ENCODE results near the gene ALPP.
A peak's percentile ranks its signal among the peaks of the same experiment; 100 is the strongest.
"Not testable (repeated sequence)": the region's sequence is repeated elsewhere in the genome, so short reads cannot be mapped to it uniquely, and the experiment has no call there.

Gene ALPP

GRCh38 chr2:232362174-232362900, 16.2 kb upstream of the ALPP start:
- no peak for TF ChIP-seq CTCF (IDR thresholded peaks at IDR 0.05; ENCODE audit: insufficient read depth, low read depth, low read length, missing control alignments)
- H3K4me3 ChIP-seq (ENCODE audit: low read depth, low read length): no peak overlapping the region
- DNase-seq (ENCODE audit: low read depth): no peak

DNA sequence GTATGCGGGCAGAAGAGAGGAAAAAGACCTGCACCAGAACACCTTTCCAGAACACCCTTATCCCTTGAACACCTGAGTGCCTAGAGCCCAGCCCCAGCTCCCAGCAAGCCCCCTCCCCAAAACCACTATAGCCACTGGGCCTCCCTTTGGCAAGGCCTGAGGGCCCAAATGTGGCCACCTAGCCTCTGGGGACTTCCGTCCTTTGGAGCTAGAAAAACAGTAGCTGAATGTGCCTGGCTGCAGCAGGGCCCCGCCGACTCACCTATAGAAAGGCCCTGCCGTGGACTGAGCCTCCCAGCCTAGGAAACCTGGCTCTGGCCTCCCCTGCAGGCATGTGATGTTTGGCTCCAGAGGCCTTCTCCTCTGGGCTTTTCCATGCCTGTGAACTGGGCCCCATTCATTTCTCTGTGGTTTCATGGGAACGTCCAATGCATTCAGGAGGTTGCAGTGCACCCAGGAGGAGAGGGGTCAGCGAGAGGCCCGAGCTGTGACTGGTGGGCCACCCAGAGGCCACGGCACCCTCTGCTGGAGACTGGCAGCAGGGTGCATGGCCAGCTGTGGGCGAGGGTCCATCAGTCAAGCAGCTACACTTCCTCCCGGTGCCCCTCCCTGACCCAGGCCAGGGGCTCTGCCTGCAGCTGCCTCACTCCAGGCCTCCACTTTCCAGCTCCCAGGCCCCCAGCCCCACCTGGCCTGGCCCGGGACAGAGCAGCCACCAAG, 15.3 kb upstream of the ALPP start:
- H3K4me3 ChIP-seq (ENCODE audit: low read depth, low read length); DNase-seq (ENCODE audit: low read depth): not testable (repeated sequence)

DNA sequence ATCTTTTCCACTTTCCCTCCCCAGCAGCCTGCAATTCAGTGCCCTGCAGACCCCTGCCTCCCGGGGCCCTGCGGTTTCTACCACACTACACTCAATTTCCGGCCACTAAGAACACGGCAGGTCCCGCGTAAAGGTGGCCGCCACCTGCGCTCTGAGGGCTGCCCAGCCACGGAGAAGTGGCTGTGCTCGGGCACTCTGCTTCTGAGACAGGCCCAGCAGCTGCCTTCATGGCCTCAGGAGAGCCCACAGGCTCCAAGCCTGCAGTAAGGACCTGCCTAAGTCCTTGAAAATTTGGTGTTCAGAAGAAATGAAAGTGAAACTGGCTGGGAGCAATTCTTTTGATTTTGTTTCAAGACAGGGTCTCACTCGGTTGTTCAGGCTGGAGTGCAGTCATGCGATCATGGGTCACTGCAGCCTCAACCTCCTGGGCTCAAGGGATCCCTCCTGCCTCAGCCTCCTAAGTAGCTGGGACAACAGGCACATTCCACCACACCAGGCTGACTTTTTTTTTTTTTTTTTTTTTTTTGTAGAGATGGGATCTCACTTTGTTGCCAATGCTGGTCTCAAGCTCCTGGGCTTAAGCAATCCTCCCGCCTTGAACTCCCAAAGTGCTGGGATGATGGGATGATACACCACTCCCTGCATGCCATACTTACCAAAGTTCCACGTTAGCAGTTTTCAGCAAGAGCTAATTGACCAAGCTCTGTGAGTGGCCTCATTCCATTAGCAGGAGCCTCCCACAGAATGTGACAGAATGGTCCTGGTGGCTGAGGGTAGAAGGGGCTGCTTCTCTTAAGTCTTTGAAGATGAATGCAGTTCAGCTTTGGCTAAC, 14.6 kb upstream of the ALPP start:
- TF ChIP-seq CTCF (IDR thresholded peaks at IDR 0.05; ENCODE audit: insufficient read depth, low read depth, low read length, missing control alignments): no peak
- peak overlapping the region; percentile 7 for H3K4me3 ChIP-seq (ENCODE audit: low read depth, low read length)
- DNase-seq (ENCODE audit: low read depth): peak; percentile 55

- H3K4me3 ChIP-seq (ENCODE audit: low read depth, low read length); DNase-seq (ENCODE audit: low read depth): not testable (repeated sequence)
These were observed 13.6 kb upstream of the ALPP start for GRCh38 chr2:232364806-232365594.

GRCh38 chr2:232365621-232366321, 12.8 kb upstream of the ALPP start:
- no peak overlapping the region for H3K4me3 ChIP-seq (ENCODE audit: low read depth, low read length)
- DNase-seq (ENCODE audit: low read depth): peak; percentile 26
- peak; percentile 24 for TF ChIP-seq CTCF (IDR thresholded peaks at IDR 0.05; ENCODE audit: insufficient read depth, low read depth, low read length, missing control alignments)

- H3K4me3 ChIP-seq (ENCODE audit: low read depth, low read length); DNase-seq (ENCODE audit: low read depth): not testable (repeated sequence)
These were observed 12.1 kb upstream of the ALPP start for GRCh38 chr2:232366461-232366860.

DNA sequence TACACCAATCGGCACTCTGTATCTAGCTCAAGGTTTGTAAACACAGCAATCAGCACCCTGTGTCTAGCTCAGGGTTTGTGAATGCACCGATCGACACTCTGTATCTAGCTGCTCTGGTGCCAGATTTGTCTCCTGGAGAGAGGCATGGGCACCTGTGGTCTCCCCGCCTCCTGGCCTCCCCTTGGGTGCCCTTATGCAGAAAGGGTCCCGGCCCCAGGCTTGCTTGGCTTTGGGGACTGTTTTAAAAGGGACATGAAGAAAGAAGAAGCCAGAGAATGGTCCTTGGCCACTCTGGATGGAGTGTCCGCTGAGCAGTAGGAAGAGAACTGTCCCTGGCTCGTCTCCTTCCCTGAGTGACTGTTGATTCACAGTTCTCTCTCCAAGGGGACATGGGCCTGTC, 11.5 kb upstream of the ALPP start:
- DNase-seq (ENCODE audit: low read depth): no peak
- no peak for TF ChIP-seq CTCF (IDR thresholded peaks at IDR 0.05; ENCODE audit: insufficient read depth, low read depth, low read length, missing control alignments)
- H3K4me3 ChIP-seq (ENCODE audit: low read depth, low read length): no peak overlapping the region

Measured in GM12865 (cell line).